PC-9 (cell line): ENCODE data around the gene ITSN2. TPM values are rescaled to one million over a fixed set of nuclear protein-coding genes. Genes with fewer than 3 reads are reported as not detected.

ENCODE experiments used
- BruUV-seq: library from RNA; stranded (reverse); fragments of 400-500 nt; replicated peaks from 2 replicates; lab custom pipeline; 2021; lab: Mats Ljungman, UMichigan
- CTCF ChIA-PET: fragments of 300-600 bp; sonication (Branson Sonifier 250); formaldehyde crosslinking; loops from one replicate; lab custom pipeline; 2022; ENCODE audit warnings: antibody characterized with exemption; lab: Charles Lee
- POLR2A ChIA-PET: fragments of 300-600 bp; sonication (Branson Sonifier 250); formaldehyde crosslinking; loops from one replicate; lab custom pipeline; 2022; ENCODE audit warnings: antibody characterized with exemption; ENCODE audit not compliant: unreplicated experiment; lab: Charles Lee
- DNase-seq, 2 experiments: peaks; one replicate each; pipeline versions ENCODE4 v3.0.0 to v3.0.0-alpha.2; 2015 to 2022; ENCODE audit warnings: mixed read lengths in 1 of 2
- H2AFZ ChIP-seq: fragments of 200-600 bp; sonication (generic); 2 replicates; pipeline ENCODE4 v1.8.1; 2017; ENCODE audit warnings: antibody characterized with exemption
- H3F3A ChIP-seq: fragments of 200-600 bp; sonication (generic); 2 replicates; pipeline ENCODE4 v1.8.1; 2017; ENCODE audit warnings: antibody characterized with exemption, mild to moderate bottlenecking, low read depth; ENCODE audit not compliant: insufficient read depth
- H3K27ac ChIP-seq: fragments of 200-600 bp; sonication (generic); 2 replicates; pipeline ENCODE4 v1.6.1; 2016; ENCODE audit warnings: mixed run types
- H3K27me3 ChIP-seq: fragments of 200-600 bp; sonication (generic); 2 replicates; pipeline ENCODE4 v1.6.1; 2016; ENCODE audit warnings: low read depth, mixed run types; ENCODE audit not compliant: insufficient read depth
- H3K36me3 ChIP-seq: fragments of 200-600 bp; sonication (generic); 2 replicates; pipeline ENCODE4 v1.6.1; 2016; ENCODE audit warnings: low read depth, mixed run types
- H3K4me1 ChIP-seq: fragments of 200-600 bp; sonication (generic); replicated peaks from 2 replicates; pipeline ENCODE4 v1.6.1; 2016; ENCODE audit warnings: mixed run types; ENCODE audit not compliant: insufficient read depth
- H3K4me2 ChIP-seq: fragments of 200-600 bp; sonication (generic); 2 replicates; pipeline ENCODE4 v1.6.1; 2017; ENCODE audit warnings: mixed run types
- H3K4me3 ChIP-seq: fragments of 200-600 bp; sonication (generic); 2 replicates; pipeline ENCODE4 v1.6.1; 2016; ENCODE audit warnings: mixed run types
- H3K79me2 ChIP-seq: fragments of 200-600 bp; sonication (generic); 2 replicates; pipeline ENCODE4 v1.6.1; 2017; ENCODE audit warnings: low read depth, mixed run types
- H3K9me2 ChIP-seq: fragments of 200-600 bp; sonication (generic); 2 replicates; pipeline ENCODE4 v1.8.1; 2017; ENCODE audit warnings: mild to moderate bottlenecking; ENCODE audit not compliant: insufficient read depth
- H3K9me3 ChIP-seq: fragments of 200-600 bp; sonication (generic); 2 replicates; pipeline ENCODE4 v1.8.1; 2016; ENCODE audit warnings: low read depth; ENCODE audit not compliant: insufficient read depth
- H4K20me1 ChIP-seq: fragments of 200-600 bp; sonication (generic); 2 replicates; pipeline ENCODE4 v1.8.1; 2017; ENCODE audit not compliant: insufficient read depth
- CTCF ChIP-seq: fragments of 200-600 bp; sonication (generic); conservative IDR thresholded peaks from 2 replicates; pipeline ENCODE4 v1.6.1; 2017; ENCODE audit warnings: mixed run types, antibody characterized with exemption, mild to moderate bottlenecking, moderate library complexity
- EZH2 ChIP-seq: fragments of 200-600 bp; sonication (generic); IDR thresholded peaks from 2 replicates; pipeline ENCODE4 v1.8.0; 2017; ENCODE audit warnings: antibody characterized with exemption, low read depth
- intact Hi-C: fragments of 100-400 bp; cut with micrococcal nuclease; formaldehyde crosslinking; loops from one replicate; pipeline ENCODE4 v1.10.0; 2022; ENCODE audit not compliant: unreplicated experiment
- total RNA-seq: library from RNA; stranded (reverse); gene quantifications from 2 replicates; pipeline ENCODE4 v1.2.3, GENCODE V29; 2021

Gene ITSN2
- total RNA-seq, 1 experiment from 2014 or later, result 28.4 TPM

DNA sequence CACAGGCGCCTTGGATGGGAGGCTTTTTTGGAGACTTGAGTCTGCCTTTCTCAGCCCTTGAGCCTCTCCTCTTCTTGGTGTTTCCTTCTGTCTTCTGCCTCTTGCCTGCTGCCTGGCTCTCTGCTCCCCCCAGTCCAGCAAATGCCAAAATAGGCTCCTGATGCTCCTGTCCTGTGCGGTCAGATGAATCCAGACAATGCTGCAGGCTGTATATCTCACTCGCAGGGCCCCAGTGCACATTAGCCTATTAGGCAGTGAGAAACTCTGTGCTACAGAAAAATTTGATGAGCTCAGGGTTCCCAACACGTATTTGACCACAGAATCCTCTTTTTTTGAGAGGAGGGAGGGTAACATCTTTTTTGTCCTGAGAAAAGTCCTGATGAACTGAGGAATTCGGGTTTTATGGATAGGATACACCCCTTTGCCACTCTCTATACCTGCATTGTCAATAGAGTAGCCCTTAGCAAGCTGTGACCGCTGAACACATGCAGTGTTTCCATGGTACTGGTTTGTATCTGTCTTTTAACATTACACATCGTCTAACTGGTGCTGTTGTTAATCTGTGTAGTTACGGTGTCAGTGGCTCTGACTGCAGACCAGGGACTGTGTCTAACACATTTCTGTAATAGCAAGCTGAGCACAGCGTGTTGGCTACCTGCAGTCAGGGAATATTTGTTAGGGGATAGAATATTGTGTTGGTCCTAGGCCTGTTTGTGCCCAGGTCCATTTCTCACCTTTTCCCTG is 134.7 kb downstream of the ITSN2 start:
- no peak overlapping the region for H2AFZ ChIP-seq
- H3F3A ChIP-seq, result no peaks in the 10 kb centered on the region
- H3K9me3 ChIP-seq, result no peaks in the 10 kb centered on the region
- no peak for DNase-seq
- no peaks in the 10 kb centered on the region for H3K27me3 ChIP-seq
- no peak for TF ChIP-seq EZH2
- TF ChIP-seq CTCF, result no peak
- ChIA-PET CTCF (no interaction called here), POLR2A (no interaction called here)
- H3K4me3 ChIP-seq, result no peak overlapping the region
- intact Hi-C loops, result loop anchor here (2.0 to 5.0 kb wide), 2 partner anchors 141 to 602 kb away; partner anchors contain the start of gene TP53I3
- no peak overlapping the region for H3K4me2 ChIP-seq
- no TSS peak for BruUV-seq
- H4K20me1 ChIP-seq, result no peaks in the 10 kb centered on the region
- no peak overlapping the region for H3K27ac ChIP-seq
- H3K9me2 ChIP-seq, result no peaks in the 10 kb centered on the region
- H3K4me1 ChIP-seq, result no peaks in the 10 kb centered on the region
- H3K36me3 ChIP-seq, result no peaks in the 10 kb centered on the region
- H3K79me2 ChIP-seq, result no peaks in the 10 kb centered on the region

- no peak overlapping the region for H3K4me3 ChIP-seq
- ChIA-PET POLR2A (no interaction called here), CTCF (no interaction called here)
- intact Hi-C loops, result no loop called here
- no peak overlapping the region for H3K4me2 ChIP-seq
- H3K27ac ChIP-seq, result no peak overlapping the region
- no peak overlapping the region for H2AFZ ChIP-seq
- no peaks in the 10 kb centered on the region for H3K9me3 ChIP-seq
- no peaks in the 10 kb centered on the region for H3K36me3 ChIP-seq
- peaks cover 6% of the 10 kb centered on the region; the same call in 1 of the 2 replicates for H3K4me1 ChIP-seq
- no peaks in the 10 kb centered on the region for H3K79me2 ChIP-seq
- TF ChIP-seq CTCF (no peak), EZH2 (no peak)
- H3K9me2 ChIP-seq, result no peaks in the 10 kb centered on the region
- DNase-seq, result no peak
- H4K20me1 ChIP-seq, result no peaks in the 10 kb centered on the region
- BruUV-seq, result no TSS peak
- H3F3A ChIP-seq, result no peaks in the 10 kb centered on the region
- no peaks in the 10 kb centered on the region for H3K27me3 ChIP-seq
Observed at GRCh38 chr2:24222946-24223345, 137.4 kb downstream of the ITSN2 start.

GRCh38 chr2:24221343-24222050 is 138.8 kb downstream of the ITSN2 start:
- no TSS peak for BruUV-seq

More at GRCh38 chr2:24221343-24222050, 138.8 kb downstream of the ITSN2 start:
- Histone ChIP-seq H3K27me3 (no peaks in the 10 kb centered on the region), H2AFZ (no peak overlapping the region), H4K20me1 (no peaks in the 10 kb centered on the region), H3K27ac (no peak overlapping the region), H3F3A (no peaks in the 10 kb centered on the region), H3K79me2 (no peaks in the 10 kb centered on the region), H3K36me3 (no peaks in the 10 kb centered on the region), H3K4me3 (no peak overlapping the region), H3K9me3 (no peaks in the 10 kb centered on the region), H3K9me2 (no peaks in the 10 kb centered on the region), H3K4me1 (peaks cover 6% of the 10 kb centered on the region; the same call in 1 of the 2 replicates), H3K4me2 (no peak overlapping the region)
- POLR2A ChIA-PET, result interaction anchor here (0.5 kb wide), 1 partner anchor 112 kb away, joined by 8 read pairs; no protein-coding TSS in a partner anchor
- DNase-seq, result no peak
- CTCF ChIA-PET, result no interaction called here
- intact Hi-C loops, result no loop called here
- TF ChIP-seq CTCF, result no peak
- TF ChIP-seq EZH2, result no peak
